Mucosa of descending colon (tissue), 3 donors: Measurements from ENCODE around the gene PPM1A. TPM values are rescaled to one million over a fixed set of nuclear protein-coding genes. Genes with fewer than 3 reads are reported as not detected.

Experiments
- ATAC-seq: fragments of 200-7000 bp; cut with Tn5 transposase; one replicate; pipeline ENCODE4 v1.9.1; 2020; ENCODE audit warnings: mild to moderate bottlenecking, moderate library complexity
- DNase-seq, 3 donors: peaks; one replicate each; pipeline ENCODE4 v3.0.0-alpha.2; 2020
- H3K36me3 ChIP-seq: fragments of 200-600 bp; one replicate; pipeline ENCODE4 v1.8.0; 2021; ENCODE audit warnings: low read depth, mild to moderate bottlenecking
- H3K4me1 ChIP-seq: fragments of 200-600 bp; one replicate; pipeline ENCODE4 v1.8.0; 2021; ENCODE audit warnings: low read depth, mild to moderate bottlenecking
- H3K4me3 ChIP-seq: fragments of 200-600 bp; one replicate; pipeline ENCODE4 v1.8.0; 2021; ENCODE audit warnings: mild to moderate bottlenecking
- H3K9me3 ChIP-seq: fragments of 200-600 bp; one replicate; pipeline ENCODE4 v1.8.0; 2021; ENCODE audit warnings: mild to moderate bottlenecking
- intact Hi-C, 2 donors: fragments of 100-400 bp; cut with DNase I in 1 of 2; cut with micrococcal nuclease in 1 of 2; formaldehyde crosslinking; loops; one replicate each; pipeline versions ENCODE4 v1.11.0 to v1.11.1; 2022; cut with DNase I, micrococcal nuclease
- total RNA-seq, 3 donors: library from RNA; stranded (reverse); fragmentation: NEBNext Ultra II Directional in 2 of 3; extraction: Animal tissue kit (Norgen Biotek cat#: 25700) in 2 of 3; gene quantifications; one replicate each; pipeline versions ENCODE4 v1.2.1 to v1.2.4, GENCODE V29; 2021 to 2023
- TF ChIP-seq, protein P1 (sequence below): fragments of 200-600 bp; IDR thresholded peaks from one replicate; pipeline ENCODE4 v1.8.0; 2022; ENCODE audit warnings: antibody characterized with exemption, mild to moderate bottlenecking
- donor health status: DM: no; HTN: no; CAD: no; lungs with moderate emphysema.
- donor health status: DM: no; HTN: no; CAD: no.
- donor health status: DM: no; HTN: yes; CAD: no.

The PPM1A gene
- total RNA-seq, 3 donors from 2014 or later, result 102 to 124 (median 111) TPM

DNA sequence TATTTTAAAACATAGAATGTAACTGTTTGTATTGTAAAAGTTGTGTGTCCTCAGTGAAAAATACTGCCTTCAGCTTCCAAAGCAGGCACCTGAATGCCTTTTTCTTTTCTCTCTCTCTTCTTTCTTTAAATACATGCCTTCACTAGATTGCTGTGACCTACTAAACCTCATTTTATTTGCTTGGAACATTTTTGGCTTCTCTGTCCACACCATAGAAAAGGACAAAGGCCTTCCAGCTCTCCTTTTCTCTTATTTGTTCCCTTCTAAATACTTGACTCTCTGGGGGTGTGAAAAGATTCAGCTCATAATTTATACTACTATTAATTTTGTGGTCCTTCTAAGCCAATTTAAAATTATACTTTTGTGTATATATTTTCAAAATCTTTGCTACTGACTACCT lies 38.4 kb downstream of the PPM1A start:
- intact Hi-C loops, result no loop called here
- H3K4me1 ChIP-seq, result no peaks in the 10 kb centered on the region
- DNase-seq (no peak), ATAC-seq (no peak)
- no peaks in the 10 kb centered on the region for H3K36me3 ChIP-seq
- no peaks in the 10 kb centered on the region for H3K9me3 ChIP-seq
- H3K4me3 ChIP-seq, result no peak overlapping the region
- TF ChIP-seq, protein P1, sequence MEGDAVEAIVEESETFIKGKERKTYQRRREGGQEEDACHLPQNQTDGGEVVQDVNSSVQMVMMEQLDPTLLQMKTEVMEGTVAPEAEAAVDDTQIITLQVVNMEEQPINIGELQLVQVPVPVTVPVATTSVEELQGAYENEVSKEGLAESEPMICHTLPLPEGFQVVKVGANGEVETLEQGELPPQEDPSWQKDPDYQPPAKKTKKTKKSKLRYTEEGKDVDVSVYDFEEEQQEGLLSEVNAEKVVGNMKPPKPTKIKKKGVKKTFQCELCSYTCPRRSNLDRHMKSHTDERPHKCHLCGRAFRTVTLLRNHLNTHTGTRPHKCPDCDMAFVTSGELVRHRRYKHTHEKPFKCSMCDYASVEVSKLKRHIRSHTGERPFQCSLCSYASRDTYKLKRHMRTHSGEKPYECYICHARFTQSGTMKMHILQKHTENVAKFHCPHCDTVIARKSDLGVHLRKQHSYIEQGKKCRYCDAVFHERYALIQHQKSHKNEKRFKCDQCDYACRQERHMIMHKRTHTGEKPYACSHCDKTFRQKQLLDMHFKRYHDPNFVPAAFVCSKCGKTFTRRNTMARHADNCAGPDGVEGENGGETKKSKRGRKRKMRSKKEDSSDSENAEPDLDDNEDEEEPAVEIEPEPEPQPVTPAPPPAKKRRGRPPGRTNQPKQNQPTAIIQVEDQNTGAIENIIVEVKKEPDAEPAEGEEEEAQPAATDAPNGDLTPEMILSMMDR, result no peak

DNA sequence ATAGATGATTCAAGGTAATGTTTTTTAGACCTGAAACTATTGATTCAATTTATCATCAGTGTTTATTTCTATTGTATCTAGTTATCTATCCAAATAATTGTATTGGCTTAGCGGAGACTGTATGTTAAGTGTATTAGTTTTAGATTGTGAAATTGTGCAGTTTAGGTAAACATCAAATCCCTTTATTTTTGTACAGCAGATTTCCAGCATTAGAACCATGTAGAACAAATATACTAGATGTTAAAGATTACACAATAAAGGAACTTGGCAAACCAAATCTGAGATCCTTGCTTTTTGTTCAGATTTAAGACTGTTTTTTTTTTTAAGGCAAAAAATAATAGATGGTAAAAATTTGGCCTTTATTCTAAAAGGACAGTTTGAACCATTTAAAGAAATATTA lies 39.3 kb downstream of the PPM1A start:
- DNase-seq (no peak), ATAC-seq (no peak)
- no peak overlapping the region for H3K4me3 ChIP-seq
- TF ChIP-seq, protein P1, result no peak
- no peaks in the 10 kb centered on the region for H3K4me1 ChIP-seq
- H3K36me3 ChIP-seq, result no peaks in the 10 kb centered on the region
- H3K9me3 ChIP-seq, result no peaks in the 10 kb centered on the region
- intact Hi-C loops, result no loop called here

GRCh38 chr14:60294411-60295069 lies 45.5 kb downstream of the PPM1A start:
- TF ChIP-seq, protein P1, result no peak
- Histone ChIP-seq H3K9me3 (no peaks in the 10 kb centered on the region), H3K4me1 (no peaks in the 10 kb centered on the region), H3K4me3 (no peak overlapping the region), H3K36me3 (no peaks in the 10 kb centered on the region)
- intact Hi-C loops, result no loop called here
- ATAC-seq (no peak), DNase-seq (no peak)

- ATAC-seq, result no peak
- TF ChIP-seq, protein P1, result no peak
- Histone ChIP-seq H3K9me3 (no peaks in the 10 kb centered on the region), H3K4me3 (no peak overlapping the region), H3K4me1 (no peaks in the 10 kb centered on the region), H3K36me3 (no peaks in the 10 kb centered on the region)
- no peak for DNase-seq
- intact Hi-C loops, result no loop called here
Observed at GRCh38 chr14:60300019-60300418, 51.0 kb downstream of the PPM1A start.

DNA sequence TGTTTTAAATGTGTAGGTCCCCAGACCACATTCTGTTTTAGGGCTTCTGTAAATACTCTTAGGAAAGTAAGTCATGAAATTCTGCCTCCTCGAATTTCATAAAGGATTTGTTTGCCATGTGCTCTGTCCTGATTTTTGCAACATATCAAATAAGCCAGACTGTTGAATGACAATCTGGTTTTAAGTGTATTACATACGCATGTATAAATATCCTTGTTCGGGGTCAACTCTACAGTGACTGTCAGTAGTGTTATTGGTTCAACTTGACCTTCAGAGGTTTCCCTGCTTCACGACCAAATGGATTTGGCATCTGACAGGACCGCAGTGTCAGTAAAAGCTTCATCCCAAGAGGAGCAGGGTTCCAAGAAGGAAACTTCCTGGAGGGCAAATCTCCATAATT lies 52.7 kb downstream of the PPM1A start:
- Histone ChIP-seq H3K9me3 (no peaks in the 10 kb centered on the region), H3K36me3 (no peaks in the 10 kb centered on the region), H3K4me1 (no peaks in the 10 kb centered on the region), H3K4me3 (no peak overlapping the region)
- ATAC-seq (no peak), DNase-seq (no peak)
- TF ChIP-seq, protein P1, result no peak
- intact Hi-C loops, result no loop called here

- intact Hi-C loops, result no loop called here
- DNase-seq (no peak), ATAC-seq (no peak)
- Histone ChIP-seq H3K4me1 (no peaks in the 10 kb centered on the region), H3K36me3 (no peaks in the 10 kb centered on the region), H3K9me3 (no peaks in the 10 kb centered on the region), H3K4me3 (no peak overlapping the region)
- TF ChIP-seq, protein P1, result no peak
Observed at GRCh38 chr14:60302663-60303062, 53.6 kb downstream of the PPM1A start.
